Gastrocnemius medialis (tissue), 4 donors: ENCODE measurements around the gene OSBP2.

Experiments used
- CTCF ChIP-seq, 5 experiments: fragments of 450-650 bp in 3 of 5; fragments of 200-600 bp in 2 of 5; sonication (generic) in 2 of 5; IDR thresholded peaks in 4 of 5; conservative IDR thresholded peaks in 1 of 5; 1 replicate in 4 of 5; 2 replicates in 1 of 5; pipeline ENCODE4 v1.5.1; 2016 to 2019; ENCODE audit warnings: antibody characterized with exemption in 5 of 5, mild to moderate bottlenecking in 3 of 5, moderate library complexity in 3 of 5
- POLR2A ChIP-seq, 2 donors: fragments of 450-650 bp; IDR thresholded peaks; one replicate each; pipeline ENCODE4 v1.6.1; 2017; ENCODE audit warnings: antibody characterized with exemption in 2 of 2, mild to moderate bottlenecking in 2 of 2, moderate library complexity in 2 of 2

GRCh38 chr22:30680991-30681770, 13.5 kb upstream of the OSBP2 start:
- TF ChIP-seq CTCF (IDR thresholded peaks at IDR 0.05 in 4 of 5, conservative IDR thresholded peaks at IDR 0.05 in 1 of 5) (no peak), POLR2A (IDR thresholded peaks at IDR 0.05) (no peak)
